ENCODE data around the gene LRRC36.

LRRC36 gene

DNA sequence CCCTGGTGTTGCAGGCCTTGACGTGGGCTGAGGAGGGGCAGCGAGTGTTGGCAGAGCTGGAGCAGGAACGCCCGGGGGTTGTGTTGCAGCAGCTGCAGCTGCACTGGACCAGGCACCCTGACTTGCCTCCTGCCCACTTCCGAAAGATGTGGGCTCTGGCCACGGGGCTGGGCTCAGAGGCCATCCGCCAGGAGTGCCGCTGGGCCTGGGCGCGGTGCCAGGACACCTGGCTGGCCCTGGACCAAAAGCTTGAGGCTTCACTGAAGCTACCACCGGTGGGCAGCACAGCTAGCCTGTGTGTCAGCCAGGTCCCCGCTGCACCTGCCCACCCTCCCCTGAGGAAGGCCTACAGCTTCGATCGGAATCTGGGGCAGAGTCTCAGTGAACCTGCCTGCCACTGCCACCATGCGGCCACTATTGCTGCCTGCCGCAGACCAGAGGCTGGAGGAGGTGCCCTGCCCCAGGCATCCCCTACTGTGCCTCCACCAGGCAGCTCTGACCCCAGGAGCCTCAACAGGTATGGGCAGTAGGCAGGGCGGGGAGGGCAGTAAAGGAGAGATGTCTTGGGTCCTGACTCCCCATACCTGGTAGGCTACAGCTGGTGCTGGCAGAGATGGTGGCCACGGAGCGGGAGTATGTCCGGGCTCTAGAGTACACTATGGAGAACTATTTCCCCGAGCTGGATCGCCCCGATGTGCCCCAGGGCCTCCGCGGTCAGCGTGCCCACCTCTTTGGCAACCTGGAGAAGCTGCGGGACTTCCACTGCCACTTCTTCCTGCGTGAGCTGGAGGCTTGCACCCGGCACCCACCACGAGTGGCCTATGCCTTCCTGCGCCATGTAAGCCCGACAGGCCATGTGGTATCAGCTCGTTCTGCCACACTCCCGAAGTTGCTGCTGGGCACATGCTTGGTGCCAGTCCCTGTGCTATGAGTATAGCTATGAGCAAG is 41.6 kb upstream of the LRRC36 start:
- DNase-seq (ENCODE audit: low read depth): no peak
- no peak overlapping the region for H3K4me3 ChIP-seq (ENCODE audit: low read depth, low read length)
- TF ChIP-seq, protein P1, sequence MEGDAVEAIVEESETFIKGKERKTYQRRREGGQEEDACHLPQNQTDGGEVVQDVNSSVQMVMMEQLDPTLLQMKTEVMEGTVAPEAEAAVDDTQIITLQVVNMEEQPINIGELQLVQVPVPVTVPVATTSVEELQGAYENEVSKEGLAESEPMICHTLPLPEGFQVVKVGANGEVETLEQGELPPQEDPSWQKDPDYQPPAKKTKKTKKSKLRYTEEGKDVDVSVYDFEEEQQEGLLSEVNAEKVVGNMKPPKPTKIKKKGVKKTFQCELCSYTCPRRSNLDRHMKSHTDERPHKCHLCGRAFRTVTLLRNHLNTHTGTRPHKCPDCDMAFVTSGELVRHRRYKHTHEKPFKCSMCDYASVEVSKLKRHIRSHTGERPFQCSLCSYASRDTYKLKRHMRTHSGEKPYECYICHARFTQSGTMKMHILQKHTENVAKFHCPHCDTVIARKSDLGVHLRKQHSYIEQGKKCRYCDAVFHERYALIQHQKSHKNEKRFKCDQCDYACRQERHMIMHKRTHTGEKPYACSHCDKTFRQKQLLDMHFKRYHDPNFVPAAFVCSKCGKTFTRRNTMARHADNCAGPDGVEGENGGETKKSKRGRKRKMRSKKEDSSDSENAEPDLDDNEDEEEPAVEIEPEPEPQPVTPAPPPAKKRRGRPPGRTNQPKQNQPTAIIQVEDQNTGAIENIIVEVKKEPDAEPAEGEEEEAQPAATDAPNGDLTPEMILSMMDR (IDR thresholded peaks at IDR 0.05; ENCODE audit: low read depth, low read length, missing control alignments): peak; percentile 7

DNA sequence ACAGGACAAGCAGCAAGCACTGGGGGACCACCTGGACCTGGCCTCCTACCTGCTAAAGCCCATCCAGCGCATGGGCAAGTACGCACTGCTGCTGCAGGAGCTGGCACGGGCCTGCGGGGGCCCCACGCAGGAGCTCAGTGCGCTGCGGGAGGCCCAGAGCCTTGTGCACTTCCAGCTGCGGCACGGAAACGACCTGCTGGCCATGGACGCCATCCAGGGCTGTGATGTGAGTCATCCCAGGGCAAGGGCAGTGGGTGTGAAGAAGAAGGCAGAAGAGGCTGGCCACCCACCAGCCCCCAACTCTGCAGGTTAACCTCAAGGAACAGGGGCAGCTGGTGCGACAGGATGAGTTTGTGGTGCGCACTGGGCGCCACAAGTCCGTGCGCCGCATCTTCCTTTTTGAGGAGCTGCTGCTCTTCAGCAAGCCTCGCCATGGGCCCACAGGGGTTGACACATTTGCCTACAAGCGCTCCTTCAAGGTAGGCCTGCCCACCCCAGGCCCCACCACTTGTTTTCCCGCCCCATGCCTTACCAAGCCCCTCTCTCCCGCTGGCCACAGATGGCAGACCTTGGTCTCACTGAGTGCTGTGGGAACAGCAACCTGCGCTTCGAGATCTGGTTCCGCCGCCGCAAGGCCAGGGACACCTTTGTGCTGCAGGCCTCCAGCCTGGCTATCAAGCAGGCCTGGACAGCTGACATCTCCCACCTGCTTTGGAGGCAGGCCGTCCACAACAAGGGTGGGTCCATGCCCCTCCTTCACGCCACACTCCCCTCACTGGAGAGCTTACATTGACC is 40.0 kb upstream of the LRRC36 start:
- TF ChIP-seq, protein P1 (IDR thresholded peaks at IDR 0.05; ENCODE audit: low read depth, low read length, missing control alignments): no peak

DNA sequence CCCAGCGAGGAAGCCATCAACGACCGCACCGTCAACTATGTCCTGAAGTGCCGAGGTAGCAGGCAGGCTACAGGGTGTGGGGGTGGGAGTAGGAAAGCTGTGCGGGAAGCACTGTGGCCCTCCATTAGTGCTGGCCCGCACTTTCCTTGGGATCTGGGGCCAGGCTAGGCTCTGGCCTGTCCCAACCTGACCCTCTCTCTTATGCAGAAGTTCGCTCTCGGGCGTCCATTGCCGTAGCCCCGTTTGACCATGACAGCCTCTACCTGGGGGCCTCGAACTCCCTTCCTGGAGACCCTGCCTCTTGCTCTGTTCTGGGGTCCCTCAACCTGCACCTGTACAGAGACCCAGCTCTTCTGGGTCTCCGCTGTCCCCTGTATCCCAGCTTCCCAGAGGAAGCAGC is 38.7 kb upstream of the LRRC36 start:
- no peak for DNase-seq (ENCODE audit: low read depth)
- TF ChIP-seq, protein P1 (IDR thresholded peaks at IDR 0.05; ENCODE audit: low read depth, low read length, missing control alignments): no peak
- no peak overlapping the region for H3K4me3 ChIP-seq (ENCODE audit: low read depth, low read length)

More for the DNA sequence above, 40.0 kb upstream of the LRRC36 start:
- DNase-seq (ENCODE audit: low read depth): no peak
- no peak overlapping the region for H3K4me3 ChIP-seq (ENCODE audit: low read depth, low read length)

DNA sequence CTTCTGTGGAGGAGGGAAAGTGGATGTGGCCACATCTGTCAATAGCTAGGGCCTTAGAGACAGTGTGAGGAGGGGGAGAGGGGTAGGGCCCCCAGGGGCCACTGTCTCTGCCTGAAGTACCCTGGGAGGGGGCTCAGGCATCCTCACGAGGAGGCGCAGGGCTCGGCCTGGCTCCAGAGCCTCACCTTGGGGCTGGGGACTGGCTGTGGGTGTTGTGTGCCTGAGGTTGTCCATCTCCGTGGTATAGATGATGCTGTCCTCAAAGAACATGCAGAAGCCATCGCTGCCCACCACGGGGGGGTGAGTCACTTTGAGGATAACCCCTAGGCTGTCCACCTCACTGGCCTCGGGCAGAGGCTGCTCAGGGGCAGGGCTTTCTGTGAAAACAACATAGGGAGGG is 35.2 kb upstream of the LRRC36 start:
- DNase-seq (ENCODE audit: low read depth): no peak

DNA sequence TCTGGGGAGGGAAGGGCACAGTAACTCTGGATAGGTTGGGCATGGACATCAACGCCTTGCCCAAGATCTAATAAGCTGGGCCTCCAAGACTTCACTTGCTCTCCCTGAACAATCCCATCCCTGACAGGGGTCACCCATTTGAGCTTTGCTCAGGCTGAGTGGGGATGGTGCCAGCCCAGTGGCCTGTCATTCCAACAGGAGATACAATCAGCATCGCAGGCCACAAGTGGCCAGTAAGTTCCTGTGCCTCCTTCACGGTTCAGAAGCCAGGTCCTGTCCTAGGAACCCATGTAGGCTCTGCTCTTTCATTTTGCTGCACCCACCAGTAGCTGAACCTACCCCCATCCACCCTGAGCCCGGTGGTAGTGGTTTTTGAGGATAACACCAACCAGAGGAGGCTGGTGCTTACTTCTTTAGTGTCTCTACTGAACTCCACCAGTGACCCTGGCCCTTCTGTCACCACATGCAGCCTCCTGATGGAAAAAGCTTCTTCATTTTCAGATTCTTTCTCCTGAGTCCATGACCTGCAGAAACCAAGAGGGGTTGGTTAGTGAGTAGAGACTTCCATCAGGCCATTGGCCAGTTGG is 32.4 kb upstream of the LRRC36 start:
- DNase-seq (ENCODE audit: low read depth): no peak
- TF ChIP-seq, protein P1 (IDR thresholded peaks at IDR 0.05; ENCODE audit: low read depth, low read length, missing control alignments): no peak
- H3K4me3 ChIP-seq (ENCODE audit: low read depth, low read length): no peak overlapping the region

More for the DNA sequence above, 35.2 kb upstream of the LRRC36 start:
- TF ChIP-seq, protein P1 (IDR thresholded peaks at IDR 0.05; ENCODE audit: low read depth, low read length, missing control alignments): no peak
- no peak overlapping the region for H3K4me3 ChIP-seq (ENCODE audit: low read depth, low read length)

DNA sequence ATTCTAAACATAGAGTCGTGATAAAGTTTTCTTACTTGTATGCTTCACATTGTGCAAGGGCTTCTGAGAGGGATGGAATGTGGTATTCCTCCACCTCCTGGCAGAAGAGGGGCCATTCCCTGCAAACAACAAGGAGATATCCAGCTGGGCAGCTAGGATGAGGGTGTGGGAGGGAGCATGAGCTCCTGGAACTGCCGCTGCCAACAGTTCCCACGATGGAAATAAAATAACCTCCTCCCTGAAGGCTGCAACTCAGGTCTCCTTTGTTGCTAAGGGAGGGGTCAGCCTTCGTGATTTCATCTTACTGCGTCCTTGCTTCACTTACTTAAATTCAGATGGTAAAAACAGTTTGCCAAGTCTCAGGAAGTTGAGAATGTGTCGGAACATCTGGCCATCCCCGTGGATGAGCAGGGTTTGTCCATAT is 31.7 kb upstream of the LRRC36 start:
- TF ChIP-seq, protein P1 (IDR thresholded peaks at IDR 0.05; ENCODE audit: low read depth, low read length, missing control alignments): no peak
- DNase-seq (ENCODE audit: low read depth): no peak
- H3K4me3 ChIP-seq (ENCODE audit: low read depth, low read length): no peak overlapping the region
